ENCODE measurements around the gene LPCAT3. TPM values are rescaled to one million over a fixed set of nuclear protein-coding genes. Genes with fewer than 3 reads are reported as not detected.

LPCAT3 gene
- total RNA-seq, 1 experiment from 2014 or later = 102 TPM

DNA sequence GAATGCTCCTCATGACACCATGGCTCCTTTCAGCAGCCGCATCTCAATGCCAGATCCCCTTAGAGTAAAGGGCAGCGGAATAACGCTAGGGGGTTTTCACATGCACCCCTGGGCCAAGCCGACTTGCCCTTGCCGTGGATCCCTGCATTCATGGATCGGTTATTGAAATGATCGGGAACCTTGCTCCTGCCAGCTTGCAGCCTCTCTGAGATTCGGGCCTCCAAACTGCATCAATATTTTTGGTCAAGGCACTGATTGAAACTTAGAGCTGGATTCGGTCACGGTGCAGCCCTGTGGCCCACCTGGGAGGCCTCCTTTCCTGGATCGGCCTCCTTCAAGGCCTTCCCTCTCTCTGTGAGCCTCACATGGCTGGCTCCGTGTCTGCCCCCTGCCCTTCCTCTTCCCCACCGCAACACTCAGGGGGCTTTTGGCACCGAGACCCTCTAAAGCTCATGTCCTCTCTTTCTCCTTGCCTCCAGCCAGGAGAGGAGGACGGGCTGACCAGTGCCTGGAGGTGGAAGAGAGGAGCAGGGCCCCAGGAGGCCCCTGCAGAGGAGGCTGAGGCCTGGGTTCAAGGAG is 65.3 kb downstream of the LPCAT3 start:
- intact Hi-C loops (cut with micrococcal nuclease; ENCODE audit: unreplicated experiment) = no loop called here
- Histone ChIP-seq H3K4me1 (replicated peaks; ENCODE audit: insufficient read depth) (no peaks in the 10 kb centered on the region), H3K9me3 (ENCODE audit: insufficient read depth, low read depth) (no peaks in the 10 kb centered on the region), H3K4me3 (no peak overlapping the region), H3K27me3 (ENCODE audit: insufficient read depth, low read depth) (no peaks in the 10 kb centered on the region), H3F3A (ENCODE audit: insufficient read depth, low read depth) (0 out of 2 replicates have a peak, but pooled peaks cover 8% of the 10 kb centered on the region), H3K9me2 (ENCODE audit: insufficient read depth) (no peaks in the 10 kb centered on the region), H3K4me2 (no peak overlapping the region), H2AFZ (no peak overlapping the region), H4K20me1 (ENCODE audit: insufficient read depth) (no peaks in the 10 kb centered on the region), H3K36me3 (ENCODE audit: low read depth) (no peaks in the 10 kb centered on the region), H3K27ac (no peak overlapping the region), H3K79me2 (ENCODE audit: low read depth) (0 out of 2 replicates have a peak, but pooled peaks cover 3% of the 10 kb centered on the region)
- ChIA-PET POLR2A (ENCODE audit: unreplicated experiment) (no interaction called here), CTCF (no interaction called here)
- TF ChIP-seq, protein P1, sequence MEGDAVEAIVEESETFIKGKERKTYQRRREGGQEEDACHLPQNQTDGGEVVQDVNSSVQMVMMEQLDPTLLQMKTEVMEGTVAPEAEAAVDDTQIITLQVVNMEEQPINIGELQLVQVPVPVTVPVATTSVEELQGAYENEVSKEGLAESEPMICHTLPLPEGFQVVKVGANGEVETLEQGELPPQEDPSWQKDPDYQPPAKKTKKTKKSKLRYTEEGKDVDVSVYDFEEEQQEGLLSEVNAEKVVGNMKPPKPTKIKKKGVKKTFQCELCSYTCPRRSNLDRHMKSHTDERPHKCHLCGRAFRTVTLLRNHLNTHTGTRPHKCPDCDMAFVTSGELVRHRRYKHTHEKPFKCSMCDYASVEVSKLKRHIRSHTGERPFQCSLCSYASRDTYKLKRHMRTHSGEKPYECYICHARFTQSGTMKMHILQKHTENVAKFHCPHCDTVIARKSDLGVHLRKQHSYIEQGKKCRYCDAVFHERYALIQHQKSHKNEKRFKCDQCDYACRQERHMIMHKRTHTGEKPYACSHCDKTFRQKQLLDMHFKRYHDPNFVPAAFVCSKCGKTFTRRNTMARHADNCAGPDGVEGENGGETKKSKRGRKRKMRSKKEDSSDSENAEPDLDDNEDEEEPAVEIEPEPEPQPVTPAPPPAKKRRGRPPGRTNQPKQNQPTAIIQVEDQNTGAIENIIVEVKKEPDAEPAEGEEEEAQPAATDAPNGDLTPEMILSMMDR (conservative IDR thresholded peaks at IDR 0.05) = no peak
- no peak for TF ChIP-seq EZH2 (IDR thresholded peaks at IDR 0.05; ENCODE audit: low read depth)
- DNase-seq = no peak
- no TSS peak for BruUV-seq (replicated peaks)

GRCh38 chr12:6952121-6952862 is 66.0 kb downstream of the LPCAT3 start:
- peaks cover 1% of the 10 kb centered on the region for H3K4me1 ChIP-seq (replicated peaks; ENCODE audit: insufficient read depth)
- H3K9me3 ChIP-seq (ENCODE audit: insufficient read depth, low read depth) = no peaks in the 10 kb centered on the region
- H2AFZ ChIP-seq = no peak overlapping the region
- no TSS peak for BruUV-seq (replicated peaks)
- no peak overlapping the region for H3K4me2 ChIP-seq
- no peaks in the 10 kb centered on the region for H3K9me2 ChIP-seq (ENCODE audit: insufficient read depth)
- POLR2A ChIA-PET (ENCODE audit: unreplicated experiment) = no interaction called here
- intact Hi-C loops (cut with micrococcal nuclease; ENCODE audit: unreplicated experiment) = no loop called here
- no peak overlapping the region for H3K4me3 ChIP-seq
- DNase-seq = no peak
- H3K79me2 ChIP-seq (ENCODE audit: low read depth) = peaks cover 10% of the 10 kb centered on the region; the same call in 1 of the 2 replicates
- no peaks in the 10 kb centered on the region for H3K36me3 ChIP-seq (ENCODE audit: low read depth)
- H4K20me1 ChIP-seq (ENCODE audit: insufficient read depth) = no peaks in the 10 kb centered on the region
- TF ChIP-seq, protein P1 (conservative IDR thresholded peaks at IDR 0.05) = no peak
- TF ChIP-seq EZH2 (IDR thresholded peaks at IDR 0.05; ENCODE audit: low read depth) = no peak
- no peaks in the 10 kb centered on the region for H3K27me3 ChIP-seq (ENCODE audit: insufficient read depth, low read depth)
- CTCF ChIA-PET = no interaction called here
- H3F3A ChIP-seq (ENCODE audit: insufficient read depth, low read depth) = 0 out of 2 replicates have a peak, but pooled peaks cover 8% of the 10 kb centered on the region
- no peak overlapping the region for H3K27ac ChIP-seq

DNA sequence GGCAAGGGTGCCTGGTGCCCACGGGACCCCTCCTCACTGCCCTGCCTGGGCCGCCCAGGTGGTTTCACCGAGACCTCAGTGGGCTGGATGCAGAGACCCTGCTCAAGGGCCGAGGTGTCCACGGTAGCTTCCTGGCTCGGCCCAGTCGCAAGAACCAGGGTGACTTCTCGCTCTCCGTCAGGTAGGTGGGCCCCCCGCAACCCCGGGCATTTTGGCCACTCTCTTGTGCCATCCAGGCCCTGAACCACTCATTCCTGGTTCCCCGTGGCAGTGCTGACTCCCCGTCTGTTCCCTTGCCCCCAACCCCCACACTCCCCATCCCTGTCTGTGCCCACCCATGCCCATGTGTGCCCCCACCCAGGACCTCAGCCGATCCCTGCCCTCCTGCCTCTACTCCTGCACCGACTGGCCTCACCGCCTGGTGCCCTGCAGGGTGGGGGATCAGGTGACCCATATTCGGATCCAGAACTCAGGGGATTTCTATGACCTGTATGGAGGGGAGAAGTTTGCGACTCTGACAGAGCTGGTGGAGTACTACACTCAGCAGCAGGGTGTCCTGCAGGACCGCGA is 66.6 kb downstream of the LPCAT3 start:
- Histone ChIP-seq H3K36me3 (ENCODE audit: low read depth) (no peaks in the 10 kb centered on the region), H3K79me2 (ENCODE audit: low read depth) (peaks cover 17% of the 10 kb centered on the region; the same call in 1 of the 2 replicates), H3K9me2 (ENCODE audit: insufficient read depth) (no peaks in the 10 kb centered on the region), H3F3A (ENCODE audit: insufficient read depth, low read depth) (peaks cover 8% of the 10 kb centered on the region; the same call in 1 of the 2 replicates), H3K9me3 (ENCODE audit: insufficient read depth, low read depth) (no peaks in the 10 kb centered on the region), H2AFZ (no peak overlapping the region), H3K27ac (no peak overlapping the region), H3K4me2 (no peak overlapping the region), H3K4me3 (no peak overlapping the region), H3K4me1 (replicated peaks; ENCODE audit: insufficient read depth) (peaks cover 7% of the 10 kb centered on the region), H4K20me1 (ENCODE audit: insufficient read depth) (no peaks in the 10 kb centered on the region), H3K27me3 (ENCODE audit: insufficient read depth, low read depth) (no peaks in the 10 kb centered on the region)
- no peak for DNase-seq
- POLR2A ChIA-PET (ENCODE audit: unreplicated experiment) = no interaction called here
- TF ChIP-seq, protein P1 (conservative IDR thresholded peaks at IDR 0.05) = no peak
- CTCF ChIA-PET = no interaction called here
- no TSS peak for BruUV-seq (replicated peaks)
- intact Hi-C loops (cut with micrococcal nuclease; ENCODE audit: unreplicated experiment) = no loop called here
